Activated CD8-positive, alpha-beta memory T cell treated with anti-CD3 and anti-CD28 coated beads, Interleukin-2, amount 10 ng/mL, durations not matched to agents 7 days and 5 days (primary cell): ENCODE results near the gene CDA. TPM values are rescaled to one million over a fixed set of nuclear protein-coding genes. Genes with fewer than 3 reads are reported as not detected.
A peak's percentile ranks its signal among the peaks of the same experiment; 100 is the strongest.

Experiments
- ATAC-seq: fragments of 150-1000 bp; cut with Tn5 transposase; one replicate; pipeline ENCODE4 v1.10.0; 2021; ENCODE audit warnings: moderate library complexity
- CTCF ChIA-PET: fragments of 350-600 bp; sonication (Branson Sonifier 250); formaldehyde crosslinking; loops from one replicate; lab custom pipeline; 2021; ENCODE audit warnings: antibody characterized with exemption; lab: Charles Lee
- DNase-seq: peaks from one replicate; pipeline ENCODE4 v3.0.0-alpha.2; 2020
- H3K27ac Mint-ChIP-seq: one replicate; pipeline ENCODE4 v1.8.0; 2021; ENCODE audit warnings: mild to moderate bottlenecking, mixed read lengths
- H3K27me3 Mint-ChIP-seq: one replicate; pipeline ENCODE4 v1.8.0; 2021; ENCODE audit warnings: mixed read lengths
- H3K36me3 Mint-ChIP-seq: one replicate; pipeline ENCODE4 v1.8.0; 2021; ENCODE audit warnings: mild to moderate bottlenecking, mixed read lengths
- H3K4me1 Mint-ChIP-seq: one replicate; pipeline ENCODE4 v1.8.0; 2021; ENCODE audit warnings: mixed read lengths
- H3K4me3 Mint-ChIP-seq: one replicate; pipeline ENCODE4 v1.8.0; 2021; ENCODE audit warnings: mild to moderate bottlenecking, moderate library complexity, mixed read lengths
- H3K9me3 Mint-ChIP-seq: one replicate; pipeline ENCODE4 v1.8.0; 2022; ENCODE audit warnings: low read depth, mixed read lengths
- total RNA-seq, 2 experiments: library from RNA; stranded (reverse); gene quantifications; one replicate each; pipeline ENCODE4 v1.2.3, GENCODE V29; 2021

The CDA gene
- total RNA-seq = not detected

DNA sequence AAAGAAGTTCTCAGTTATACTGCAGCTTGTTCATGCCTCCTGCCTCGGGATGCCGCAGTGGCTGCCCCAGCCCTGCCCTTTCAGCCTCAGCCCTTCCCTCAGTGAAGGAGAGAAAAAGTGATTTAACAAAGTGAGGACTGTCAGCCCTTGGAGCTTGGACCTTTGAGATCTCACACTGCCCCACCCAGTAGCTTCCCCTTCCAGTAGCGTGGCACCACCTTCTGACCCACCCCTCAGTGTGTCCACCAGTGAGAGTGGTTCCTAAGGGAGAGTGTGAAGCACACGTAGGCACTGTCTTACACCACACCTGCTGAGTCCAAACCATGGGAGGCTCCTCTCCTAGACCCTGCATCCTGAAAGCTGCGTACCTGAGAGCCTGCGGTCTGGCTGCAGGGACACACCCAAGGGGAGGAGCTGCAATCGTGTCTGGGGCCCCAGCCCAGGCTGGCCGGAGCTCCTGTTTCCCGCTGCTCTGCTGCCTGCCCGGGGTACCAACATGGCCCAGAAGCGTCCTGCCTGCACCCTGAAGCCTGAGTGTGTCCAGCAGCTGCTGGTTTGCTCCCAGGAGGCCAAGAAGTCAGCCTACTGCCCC, at the start of gene CDA:
CDA (plus strand) TSS at position 464 of the 592 bp plus-strand sequence; CDS start at position 497, 33 bp downstream.
- H3K9me3 Mint-ChIP-seq = no peaks in the 10 kb centered on the region
- no peak within 1 kb of the TSS for H3K27ac Mint-ChIP-seq
- DNase-seq (no peak), ATAC-seq (peak; percentile 12)
- CTCF ChIA-PET = no interaction called here
- no peaks in the 10 kb centered on the region for H3K36me3 Mint-ChIP-seq
- no peak within 1 kb of the TSS for H3K4me3 Mint-ChIP-seq
- peaks cover 48% of the 10 kb centered on the region for H3K27me3 Mint-ChIP-seq
- no peaks in the 10 kb centered on the region for H3K4me1 Mint-ChIP-seq

GRCh38 chr1:20540281-20540680, 48.6 kb upstream of the CDA start:
- H3K4me1 Mint-ChIP-seq = no peaks in the 10 kb centered on the region
- peaks cover 55% of the 10 kb centered on the region for H3K27me3 Mint-ChIP-seq
- no peaks in the 10 kb centered on the region for H3K9me3 Mint-ChIP-seq
- H3K27ac Mint-ChIP-seq = no peak overlapping the region
- CTCF ChIA-PET = interaction anchor here (0.6 kb wide), 1 partner anchor 488 kb away, joined by 3 read pairs; no protein-coding TSS in a partner anchor
- ATAC-seq (no peak), DNase-seq (no peak)
- H3K36me3 Mint-ChIP-seq = no peaks in the 10 kb centered on the region
- no peak overlapping the region for H3K4me3 Mint-ChIP-seq

DNA sequence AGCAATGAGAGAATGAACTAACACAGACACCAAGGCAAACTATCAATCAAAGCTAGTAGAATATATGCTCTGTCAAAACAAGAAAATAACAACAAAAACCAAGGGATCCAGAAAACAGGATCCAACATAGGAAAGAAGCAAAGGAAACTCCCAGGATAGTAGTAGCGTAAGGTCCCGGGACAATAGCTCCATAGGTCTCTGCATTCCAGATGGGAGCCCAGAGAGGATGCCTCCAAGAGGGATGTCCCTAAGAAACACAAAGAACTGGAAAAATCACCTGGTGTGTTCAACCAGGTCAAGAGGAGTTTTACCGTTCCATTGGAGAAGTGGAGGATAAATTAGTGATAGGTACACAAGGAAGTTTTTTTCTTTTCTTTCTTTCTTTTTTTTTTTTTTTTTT, 42.3 kb upstream of the CDA start:
- H3K27me3 Mint-ChIP-seq = peaks cover 51% of the 10 kb centered on the region
- H3K27ac Mint-ChIP-seq = no peak overlapping the region

DNA sequence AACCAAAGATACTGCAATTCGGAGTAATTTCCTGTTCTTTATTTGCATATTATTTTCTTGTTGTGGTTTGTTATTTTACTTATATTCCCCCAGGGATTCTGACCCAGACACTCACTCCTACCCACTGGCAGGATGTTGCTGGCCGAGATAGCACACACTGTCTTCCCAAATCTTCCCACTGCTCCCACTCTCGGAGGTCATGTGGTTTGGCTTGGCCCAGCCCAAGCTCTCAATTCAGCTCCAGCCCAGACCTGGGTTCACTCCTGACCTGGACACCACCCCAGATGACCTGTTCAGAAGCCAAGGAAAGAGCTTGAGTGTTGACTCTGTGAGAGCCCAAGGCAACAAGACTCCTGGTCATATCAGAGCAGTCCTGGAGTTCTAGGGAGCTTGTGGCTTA, 37.7 kb upstream of the CDA start:
- H3K27ac Mint-ChIP-seq = no peak overlapping the region
- H3K4me1 Mint-ChIP-seq = peaks cover 4% of the 10 kb centered on the region
- H3K27me3 Mint-ChIP-seq = peaks cover 55% of the 10 kb centered on the region
- ATAC-seq (no peak), DNase-seq (no peak)
- H3K36me3 Mint-ChIP-seq = no peaks in the 10 kb centered on the region
- H3K4me3 Mint-ChIP-seq = no peak overlapping the region
- no peaks in the 10 kb centered on the region for H3K9me3 Mint-ChIP-seq
- CTCF ChIA-PET = no interaction called here

More for the DNA sequence above, 42.3 kb upstream of the CDA start:
- CTCF ChIA-PET = no interaction called here
- H3K36me3 Mint-ChIP-seq = no peaks in the 10 kb centered on the region
- no peaks in the 10 kb centered on the region for H3K9me3 Mint-ChIP-seq
- H3K4me1 Mint-ChIP-seq = no peaks in the 10 kb centered on the region
- ATAC-seq = no peak
- H3K4me3 Mint-ChIP-seq = no peak overlapping the region
- no peak for DNase-seq

GRCh38 chr1:20551945-20552727, 36.8 kb upstream of the CDA start, which contains the start of gene FAM43B:
FAM43B (plus strand) TSS chr1:20552573; CDS start chr1:20552974, 401 bp downstream.
- Mint-ChIP-seq H3K27ac (no peak within 1 kb of the TSS), H3K27me3 (peaks cover 49% of the 10 kb centered on the region), H3K4me3 (no peak within 1 kb of the TSS), H3K9me3 (no peaks in the 10 kb centered on the region), H3K36me3 (no peaks in the 10 kb centered on the region), H3K4me1 (peaks cover 4% of the 10 kb centered on the region)
- DNase-seq (no peak), ATAC-seq (no peak)
- CTCF ChIA-PET = interaction anchor here (0.9 kb wide), 1 partner anchor 81 kb away, joined by 3 read pairs; the partner anchor contains the start of gene PINK1

DNA sequence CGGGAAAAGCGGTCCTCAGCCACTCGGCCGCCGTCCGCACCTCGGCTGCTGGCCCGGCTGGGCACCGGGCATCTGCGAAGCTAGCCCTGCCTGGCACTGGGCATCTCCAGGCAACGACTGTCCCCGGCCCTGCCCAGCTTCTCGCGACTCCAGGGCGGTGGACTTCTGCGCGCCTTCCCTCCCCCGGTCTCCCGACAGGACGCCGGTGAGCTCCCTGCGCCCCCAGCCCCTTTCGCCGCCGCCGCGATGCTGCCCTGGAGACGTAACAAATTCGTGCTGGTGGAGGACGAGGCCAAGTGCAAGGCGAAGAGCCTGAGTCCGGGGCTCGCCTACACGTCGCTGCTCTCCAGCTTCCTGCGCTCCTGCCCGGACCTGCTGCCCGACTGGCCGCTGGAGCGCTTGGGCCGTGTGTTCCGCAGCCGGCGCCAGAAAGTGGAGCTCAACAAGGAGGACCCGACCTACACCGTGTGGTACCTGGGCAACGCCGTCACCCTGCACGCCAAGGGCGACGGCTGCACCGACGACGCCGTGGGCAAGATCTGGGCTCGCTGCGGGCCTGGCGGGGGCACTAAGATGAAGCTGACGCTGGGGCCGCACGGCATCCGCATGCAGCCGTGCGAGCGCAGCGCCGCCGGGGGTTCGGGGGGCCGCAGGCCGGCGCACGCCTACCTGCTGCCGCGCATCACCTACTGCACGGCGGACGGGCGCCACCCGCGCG, 36.0 kb upstream of the CDA start:
- DNase-seq (no peak), ATAC-seq (no peak)
- Mint-ChIP-seq H3K36me3 (no peaks in the 10 kb centered on the region), H3K4me1 (peaks cover 4% of the 10 kb centered on the region), H3K27ac (no peak overlapping the region), H3K4me3 (no peak overlapping the region), H3K9me3 (no peaks in the 10 kb centered on the region), H3K27me3 (peaks cover 49% of the 10 kb centered on the region)
- CTCF ChIA-PET = interaction anchor here (0.9 kb wide), 1 partner anchor 80 kb away, joined by 3 read pairs; the partner anchor contains the start of gene PINK1

DNA sequence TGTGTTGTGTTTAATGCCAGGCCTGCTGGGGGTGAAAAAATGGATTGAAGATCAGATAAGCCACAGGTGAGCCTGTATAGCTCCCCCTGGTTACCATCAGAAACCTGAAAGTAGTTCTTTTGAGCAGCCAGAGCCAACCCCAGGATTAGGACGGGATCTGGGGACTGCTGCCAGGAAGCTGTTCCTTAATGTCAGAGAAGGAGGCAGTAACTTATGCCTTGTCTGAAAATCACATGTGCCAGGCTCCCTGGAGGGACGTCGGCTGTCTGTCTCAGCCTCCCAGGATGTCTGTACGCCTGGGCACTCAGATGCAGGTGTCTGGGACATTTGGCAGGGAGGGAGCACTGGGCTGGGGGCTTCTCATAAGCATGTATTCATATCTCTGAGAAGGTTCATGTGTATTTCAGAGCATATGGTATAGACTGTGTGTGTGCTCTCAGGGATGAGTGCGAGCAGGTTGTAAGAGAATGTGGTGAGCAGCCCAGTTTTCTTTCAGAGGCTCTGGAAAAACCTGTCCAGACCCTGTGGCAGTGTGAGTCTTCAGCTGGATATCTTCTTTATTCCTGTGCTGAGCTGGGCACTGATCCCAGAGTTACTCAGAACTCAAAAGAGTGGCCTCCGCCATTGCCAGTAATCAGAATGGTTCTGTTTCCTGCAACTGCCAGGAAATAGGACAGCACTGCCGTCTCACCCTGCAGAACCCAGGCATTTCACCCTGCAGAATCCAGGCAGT, 33.7 kb upstream of the CDA start:
- no peak for DNase-seq
- H3K4me1 Mint-ChIP-seq = peaks cover 4% of the 10 kb centered on the region
- H3K4me3 Mint-ChIP-seq = no peak overlapping the region
- H3K36me3 Mint-ChIP-seq = no peaks in the 10 kb centered on the region
- CTCF ChIA-PET = no interaction called here
- H3K27me3 Mint-ChIP-seq = peaks cover 49% of the 10 kb centered on the region
- no peak overlapping the region for H3K27ac Mint-ChIP-seq
- H3K9me3 Mint-ChIP-seq = no peaks in the 10 kb centered on the region
- ATAC-seq = no peak

GRCh38 chr1:20555758-20556120, 33.2 kb upstream of the CDA start:
- Mint-ChIP-seq H3K36me3 (no peaks in the 10 kb centered on the region), H3K9me3 (no peaks in the 10 kb centered on the region), H3K27ac (no peak overlapping the region), H3K4me1 (peaks cover 4% of the 10 kb centered on the region), H3K4me3 (no peak overlapping the region), H3K27me3 (peaks cover 49% of the 10 kb centered on the region)
- CTCF ChIA-PET = no interaction called here
- DNase-seq (no peak), ATAC-seq (no peak)

DNA sequence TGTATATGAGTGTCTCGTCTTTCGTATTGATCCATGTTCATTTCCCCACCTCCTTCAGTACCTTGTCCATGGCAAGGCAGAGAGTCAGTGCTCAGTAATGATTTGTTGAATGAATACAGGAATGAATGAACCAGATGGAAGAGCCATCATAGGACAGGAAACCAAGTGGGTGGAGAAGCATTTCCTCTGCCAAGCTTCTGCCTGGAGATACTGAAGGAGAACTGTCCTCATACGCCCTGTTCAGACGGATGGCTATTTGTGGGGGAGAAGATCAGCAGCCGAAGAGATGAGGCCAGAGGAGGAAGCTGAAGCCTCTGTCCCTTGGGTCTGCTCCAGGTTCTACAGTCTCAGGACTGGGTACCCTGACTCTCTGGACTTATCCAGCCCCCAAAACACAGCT, 30.7 kb upstream of the CDA start:
- no peak for DNase-seq
- no peak for ATAC-seq
- Mint-ChIP-seq H3K9me3 (no peaks in the 10 kb centered on the region), H3K27me3 (peaks cover 31% of the 10 kb centered on the region), H3K27ac (no peak overlapping the region), H3K4me3 (no peak overlapping the region), H3K4me1 (peaks cover 2% of the 10 kb centered on the region), H3K36me3 (no peaks in the 10 kb centered on the region)
- CTCF ChIA-PET = no interaction called here

GRCh38 chr1:20560966-20561365, 27.9 kb upstream of the CDA start:
- Mint-ChIP-seq H3K27me3 (peaks cover 21% of the 10 kb centered on the region), H3K4me3 (no peak overlapping the region), H3K9me3 (no peaks in the 10 kb centered on the region), H3K36me3 (no peaks in the 10 kb centered on the region), H3K4me1 (no peaks in the 10 kb centered on the region), H3K27ac (no peak overlapping the region)
- ATAC-seq = no peak
- CTCF ChIA-PET = no interaction called here
- no peak for DNase-seq

DNA sequence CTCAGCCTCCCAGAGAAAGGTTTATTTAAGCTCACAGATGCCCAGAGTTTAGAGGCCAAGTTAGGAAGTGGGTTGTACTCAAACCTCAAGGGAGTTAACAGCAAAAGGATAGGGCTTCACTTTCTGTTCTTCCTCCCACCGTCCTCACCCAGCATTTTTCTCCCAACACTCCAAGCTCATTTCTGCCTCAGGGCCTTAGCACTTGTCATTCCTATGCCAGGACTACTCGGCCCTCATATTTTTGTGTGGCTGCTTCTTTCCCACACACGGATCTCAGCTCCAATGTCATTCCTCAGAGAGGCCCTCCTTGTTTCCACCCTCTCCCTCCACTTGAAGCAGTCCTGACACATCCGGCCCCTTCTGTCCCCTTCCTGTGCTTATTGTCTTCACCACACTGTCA, 23.7 kb upstream of the CDA start:
- H3K27me3 Mint-ChIP-seq = peaks cover 23% of the 10 kb centered on the region
- H3K27ac Mint-ChIP-seq = no peak overlapping the region
- no peaks in the 10 kb centered on the region for H3K9me3 Mint-ChIP-seq
- DNase-seq (no peak), ATAC-seq (no peak)
- no peaks in the 10 kb centered on the region for H3K36me3 Mint-ChIP-seq
- CTCF ChIA-PET = interaction anchor here (0.9 kb wide), 1 partner anchor 76 kb away, joined by 3 read pairs; no protein-coding TSS in a partner anchor
- no peaks in the 10 kb centered on the region for H3K4me1 Mint-ChIP-seq
- H3K4me3 Mint-ChIP-seq = no peak overlapping the region

- DNase-seq (no peak), ATAC-seq (no peak)
- H3K4me1 Mint-ChIP-seq = no peaks in the 10 kb centered on the region
- no peak overlapping the region for H3K27ac Mint-ChIP-seq
- peaks cover 28% of the 10 kb centered on the region for H3K27me3 Mint-ChIP-seq
- H3K9me3 Mint-ChIP-seq = no peaks in the 10 kb centered on the region
- no peak overlapping the region for H3K4me3 Mint-ChIP-seq
- H3K36me3 Mint-ChIP-seq = no peaks in the 10 kb centered on the region
- CTCF ChIA-PET = no interaction called here
These were observed 19.3 kb upstream of the CDA start for GRCh38 chr1:20569523-20570098.

- no peaks in the 10 kb centered on the region for H3K9me3 Mint-ChIP-seq
- peaks cover 25% of the 10 kb centered on the region for H3K27me3 Mint-ChIP-seq
- H3K36me3 Mint-ChIP-seq = no peaks in the 10 kb centered on the region
- no peak overlapping the region for H3K4me3 Mint-ChIP-seq
- DNase-seq (no peak), ATAC-seq (no peak)
- no peaks in the 10 kb centered on the region for H3K4me1 Mint-ChIP-seq
- no peak overlapping the region for H3K27ac Mint-ChIP-seq
- CTCF ChIA-PET = no interaction called here
These were observed 17.5 kb upstream of the CDA start for GRCh38 chr1:20571427-20571826.
